ENCODE measurements around the gene ZNF692. TPM values are rescaled to one million over a fixed set of nuclear protein-coding genes. Genes with fewer than 3 reads are reported as not detected.

The ZNF692 gene
- total RNA-seq, 1 experiment from 2014 or later: 40.1 TPM

- no peak overlapping the region for H2AFZ ChIP-seq (ENCODE audit: low read length)
- no peak overlapping the region for H3T11ph ChIP-seq (ENCODE audit: low read length)
- no peaks in the 10 kb centered on the region for H3K9me3 ChIP-seq (ENCODE audit: control insufficient read depth, low read depth, low read length)
- no peaks in the 10 kb centered on the region for H3K4me1 ChIP-seq (ENCODE audit: insufficient read depth, low read length)
- H2BK12ac ChIP-seq (ENCODE audit: insufficient read length, low read depth, low read length): no peak overlapping the region
- no peak overlapping the region for H4K91ac ChIP-seq (ENCODE audit: insufficient read length, low read depth, low read length)
- no peak overlapping the region for H2BK120ac ChIP-seq (ENCODE audit: low read depth, low read length, poor library complexity, severe bottlenecking)
- no peak overlapping the region for H2AK5ac ChIP-seq (ENCODE audit: insufficient read length, low read length)
- no peak overlapping the region for H3K14ac ChIP-seq (ENCODE audit: insufficient read depth, low read length)
- H3K79me2 ChIP-seq (ENCODE audit: insufficient read depth, low read length): no peaks in the 10 kb centered on the region
- no peaks in the 10 kb centered on the region for H4K20me1 ChIP-seq (ENCODE audit: control insufficient read depth, insufficient read depth, insufficient read length)
- Mint-ChIP-seq H3K4me3 (no peak overlapping the region), H3K27me3 (ENCODE audit: low read depth) (no peaks in the 10 kb centered on the region), H3K4me1 (no peaks in the 10 kb centered on the region), H3K9me3 (no peaks in the 10 kb centered on the region), H3K36me3 (ENCODE audit: insufficient read depth in 1 of 3, low read depth in 3 of 3) (peaks cover 20 to 53% (median 30%) of the 10 kb centered on the region in 3 experiments; a peak in 6 of 7 replicates), H3K27ac (no peak overlapping the region)
- no peaks in the 10 kb centered on the region for H3K23me2 ChIP-seq (ENCODE audit: insufficient read length, low read depth, low read length, poor library complexity, severe bottlenecking)
- H2BK5ac ChIP-seq (ENCODE audit: insufficient read length, low read length): no peak overlapping the region
- no peak overlapping the region for H3K4me2 ChIP-seq (ENCODE audit: insufficient read depth, insufficient read length, low read length)
- H3K79me1 ChIP-seq (ENCODE audit: insufficient read depth, low read depth, low read length, poor library complexity, severe bottlenecking): no peaks in the 10 kb centered on the region
- H4K8ac ChIP-seq (replicated peaks; ENCODE audit: insufficient read length, low read depth, low read length): no peak overlapping the region
- H2BK20ac ChIP-seq (ENCODE audit: low read depth, low read length, poor library complexity, severe bottlenecking): no peak overlapping the region
- TF ChIP-seq, protein P1, sequence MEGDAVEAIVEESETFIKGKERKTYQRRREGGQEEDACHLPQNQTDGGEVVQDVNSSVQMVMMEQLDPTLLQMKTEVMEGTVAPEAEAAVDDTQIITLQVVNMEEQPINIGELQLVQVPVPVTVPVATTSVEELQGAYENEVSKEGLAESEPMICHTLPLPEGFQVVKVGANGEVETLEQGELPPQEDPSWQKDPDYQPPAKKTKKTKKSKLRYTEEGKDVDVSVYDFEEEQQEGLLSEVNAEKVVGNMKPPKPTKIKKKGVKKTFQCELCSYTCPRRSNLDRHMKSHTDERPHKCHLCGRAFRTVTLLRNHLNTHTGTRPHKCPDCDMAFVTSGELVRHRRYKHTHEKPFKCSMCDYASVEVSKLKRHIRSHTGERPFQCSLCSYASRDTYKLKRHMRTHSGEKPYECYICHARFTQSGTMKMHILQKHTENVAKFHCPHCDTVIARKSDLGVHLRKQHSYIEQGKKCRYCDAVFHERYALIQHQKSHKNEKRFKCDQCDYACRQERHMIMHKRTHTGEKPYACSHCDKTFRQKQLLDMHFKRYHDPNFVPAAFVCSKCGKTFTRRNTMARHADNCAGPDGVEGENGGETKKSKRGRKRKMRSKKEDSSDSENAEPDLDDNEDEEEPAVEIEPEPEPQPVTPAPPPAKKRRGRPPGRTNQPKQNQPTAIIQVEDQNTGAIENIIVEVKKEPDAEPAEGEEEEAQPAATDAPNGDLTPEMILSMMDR (conservative IDR thresholded peaks at IDR 0.05): no peak
- no peak overlapping the region for H3K18ac ChIP-seq (ENCODE audit: insufficient read length, low read depth, low read length)
- DNase-seq: no peak
- H2BK15ac ChIP-seq (ENCODE audit: low read depth, low read length): no peak overlapping the region
- H3K23ac ChIP-seq (ENCODE audit: insufficient read length, low read depth, low read length): no peak overlapping the region
- H3K27me3 ChIP-seq (ENCODE audit: insufficient read depth, low read length): no peaks in the 10 kb centered on the region
- no CpG with 5 or more reads among the region's 8 CpGs for WGBS (ENCODE audit: extremely low coverage, insufficient read length, low lambda C conversion rate)
- H4K5ac ChIP-seq (ENCODE audit: insufficient read length, low read depth, low read length): no peak overlapping the region
- H3K27ac ChIP-seq (ENCODE audit: insufficient read length, low read depth, low read length): no peak overlapping the region
- H3K4ac ChIP-seq (ENCODE audit: low read depth, low read length): no peak overlapping the region
- no peak overlapping the region for H3K56ac ChIP-seq (ENCODE audit: insufficient read length, low read depth, low read length)
- no peak overlapping the region for H3K9ac ChIP-seq (ENCODE audit: extremely low read depth, insufficient read length, low read length)
Measured at GRCh38 chr1:248848602-248849001, 10.3 kb downstream of the ZNF692 start.

Data from H9 (cell line).